Breast epithelium (tissue), 3 donors: Measurements from ENCODE around the gene UGT1A7.

ENCODE experiments used
- CTCF ChIP-seq, 3 donors: fragments of 450-650 bp; IDR thresholded peaks; one replicate each; pipeline ENCODE4 v1.5.1; 2016 to 2017; ENCODE audit warnings: antibody characterized with exemption in 3 of 3, mild to moderate bottlenecking in 3 of 3, moderate library complexity in 3 of 3
- POLR2AphosphoS5 ChIP-seq, 3 donors: sonication (generic); formaldehyde crosslinking; IDR thresholded peaks; one replicate each; pipeline ENCODE4 v1.6.1; 2017; ENCODE audit warnings: antibody characterized with exemption in 3 of 3

GRCh38 chr2:233796254-233796653 lies 114.6 kb downstream of the UGT1A7 start:
- no peak for TF ChIP-seq CTCF (IDR thresholded peaks at IDR 0.05)
- TF ChIP-seq POLR2AphosphoS5 (IDR thresholded peaks at IDR 0.05): no peak
